WTC11 (cell line): ENCODE measurements around the gene SMARCA4. TPM values are rescaled to one million over a fixed set of nuclear protein-coding genes. Genes with fewer than 3 reads are reported as not detected.

Source experiments
- ATAC-seq: fragments of 200-7000 bp; cut with Tn5 transposase; 2 replicates; pipeline ENCODE4 v1.10.0; 2021; ENCODE audit warnings: mild to moderate bottlenecking, moderate library complexity
- CTCF ChIA-PET: fragments of 300-600 bp; sonication (Branson Sonifier 250); formaldehyde crosslinking; loops from one replicate; lab custom pipeline; 2021; ENCODE audit warnings: antibody characterized with exemption; lab: Charles Lee
- POLR2A ChIA-PET: fragments of 350-600 bp; sonication (Branson Sonifier 250); formaldehyde crosslinking; loops from one replicate; lab custom pipeline; 2021; ENCODE audit warnings: antibody characterized with exemption; lab: Charles Lee
- DNase-seq: peaks from one replicate; pipeline ENCODE4 v3.0.0; 2021; ENCODE audit warnings: low spot score
- H3K27ac Mint-ChIP-seq: 2 replicates; pipeline ENCODE4 v1.8.0; 2021; ENCODE audit warnings: mixed read lengths
- H3K27me3 Mint-ChIP-seq: 2 replicates; pipeline ENCODE4 v1.8.0; 2021; ENCODE audit warnings: low read depth, mild to moderate bottlenecking, moderate library complexity, mixed read lengths
- H3K36me3 Mint-ChIP-seq: 2 replicates; pipeline ENCODE4 v1.8.0; 2021; ENCODE audit warnings: mixed read lengths
- H3K4me1 Mint-ChIP-seq: 2 replicates; pipeline ENCODE4 v1.8.0; 2022; ENCODE audit warnings: mixed read lengths
- H3K4me3 Mint-ChIP-seq: 2 replicates; pipeline ENCODE4 v1.8.0; 2021; ENCODE audit warnings: mild to moderate bottlenecking, moderate library complexity, mixed read lengths
- H3K9me3 Mint-ChIP-seq: 2 replicates; pipeline ENCODE4 v1.8.0; 2021; ENCODE audit warnings: mixed read lengths
- ATF1 ChIP-seq: sonication (generic); formaldehyde crosslinking; IDR thresholded peaks from 2 replicates; pipeline ENCODE4 v1.8.1; 2023; ENCODE audit warnings: mild to moderate bottlenecking, moderate library complexity, missing genetic modification reagents
- ATF2 ChIP-seq: sonication (generic); formaldehyde crosslinking; IDR thresholded peaks from 2 replicates; pipeline ENCODE4 v1.8.1; 2022; ENCODE audit warnings: low read depth, missing genetic modification reagents, borderline replicate concordance
- ATF6 ChIP-seq: sonication (generic); formaldehyde crosslinking; IDR thresholded peaks from 2 replicates; pipeline ENCODE4 v1.8.1; 2023; ENCODE audit warnings: mild to moderate bottlenecking, missing genetic modification reagents
- CBFB ChIP-seq: sonication (generic); formaldehyde crosslinking; IDR thresholded peaks from 2 replicates; pipeline ENCODE4 v1.8.1; 2022; ENCODE audit warnings: mild to moderate bottlenecking, low read depth, missing genetic modification reagents
- CDX4 ChIP-seq: fragments of 250-450 bp; sonication (Bioruptor Pico); IDR thresholded peaks from 2 replicates; pipeline ENCODE4 v1.9.0; 2021; ENCODE audit warnings: moderate library complexity, mild to moderate bottlenecking, inconsistent platforms, borderline replicate concordance
- ELF4 ChIP-seq: sonication (generic); formaldehyde crosslinking; IDR thresholded peaks from 2 replicates; pipeline ENCODE4 v1.8.1; 2022; ENCODE audit warnings: low read depth, mild to moderate bottlenecking, moderate library complexity, missing genetic modification reagents
- ERG ChIP-seq: fragments of 250-450 bp; sonication (Bioruptor Pico); IDR thresholded peaks from 2 replicates; pipeline ENCODE4 v1.8.0; 2021; ENCODE audit warnings: mild to moderate bottlenecking
- ESRRA ChIP-seq: sonication (generic); formaldehyde crosslinking; IDR thresholded peaks from 2 replicates; pipeline ENCODE4 v1.8.1; 2022; ENCODE audit warnings: mild to moderate bottlenecking, missing genetic modification reagents, borderline replicate concordance
- FOXP1 ChIP-seq: sonication (generic); formaldehyde crosslinking; IDR thresholded peaks from 2 replicates; pipeline ENCODE4 v1.8.0; 2022; ENCODE audit warnings: missing genetic modification reagents, mild to moderate bottlenecking, moderate library complexity, borderline replicate concordance
- JAZF1 ChIP-seq: fragments of 250-450 bp; sonication (Bioruptor Pico); IDR thresholded peaks from 2 replicates; pipeline ENCODE4 v1.9.0; 2021; ENCODE audit warnings: moderate library complexity, mild to moderate bottlenecking, inconsistent platforms
- RELA ChIP-seq: sonication (generic); formaldehyde crosslinking; IDR thresholded peaks from 2 replicates; pipeline ENCODE4 v1.8.1; 2022; ENCODE audit warnings: missing genetic modification reagents, mild to moderate bottlenecking, borderline replicate concordance
- SMAD3 ChIP-seq: sonication (generic); formaldehyde crosslinking; IDR thresholded peaks from 2 replicates; pipeline ENCODE4 v1.8.0; 2022; ENCODE audit warnings: missing genetic modification reagents, mild to moderate bottlenecking, borderline replicate concordance
- ZMAT4 ChIP-seq: fragments of 250-450 bp; sonication (Bioruptor Pico); IDR thresholded peaks from 2 replicates; pipeline ENCODE4 v1.9.0; 2021; ENCODE audit warnings: mild to moderate bottlenecking
- ZNF138 ChIP-seq: sonication (generic); formaldehyde crosslinking; conservative IDR thresholded peaks from 2 replicates; pipeline ENCODE4 v1.8.1; 2022; ENCODE audit warnings: mild to moderate bottlenecking, moderate library complexity, missing genetic modification reagents
- ZNF396 ChIP-seq: fragments of 250-450 bp; sonication (Bioruptor Pico); IDR thresholded peaks from 2 replicates; pipeline ENCODE4 v1.8.0; 2021; ENCODE audit warnings: mild to moderate bottlenecking, moderate library complexity, borderline replicate concordance
- ZNF423 ChIP-seq: fragments of 250-450 bp; sonication (Bioruptor Pico); IDR thresholded peaks from 2 replicates; pipeline ENCODE4 v2.1.2; 2022; ENCODE audit warnings: mild to moderate bottlenecking, moderate library complexity
- ZNF425 ChIP-seq: fragments of 250-450 bp; sonication (Bioruptor Pico); conservative IDR thresholded peaks from 2 replicates; pipeline ENCODE4 v1.9.0; 2021; ENCODE audit warnings: mild to moderate bottlenecking
- total RNA-seq: library from RNA; stranded (reverse); gene quantifications from 3 replicates; pipeline ENCODE4 v1.2.3, GENCODE V29; 2021

The SMARCA4 gene
- total RNA-seq, 1 experiment from 2014 or later, result 295 TPM

GRCh38 chr19:10921910-10922637 is 38.8 kb upstream of the SMARCA4 start:
- CTCF ChIA-PET, result interaction anchor here (0.6 to 1.8 kb wide), 4 partner anchors 20 to 51 kb away, joined by 3 to 9 read pairs (median 4); no protein-coding TSS in a partner anchor

GRCh38 chr19:10922638-10923014 is 38.2 kb upstream of the SMARCA4 start:
- ATAC-seq (no peak), DNase-seq (no peak)
- POLR2A ChIA-PET, result no interaction called here
- no peaks in the 10 kb centered on the region for H3K9me3 Mint-ChIP-seq
- CTCF ChIA-PET, result interaction anchor here (0.6 to 1.8 kb wide), 4 partner anchors 19 to 52 kb away, joined by 3 to 9 read pairs (median 4); no protein-coding TSS in a partner anchor
- peak overlapping the region; percentile 55 for H3K27ac Mint-ChIP-seq
- H3K4me1 Mint-ChIP-seq, result 0 out of 2 replicates have a peak, but pooled peaks cover 3% of the 10 kb centered on the region
- no peak overlapping the region for H3K4me3 Mint-ChIP-seq
- H3K27me3 Mint-ChIP-seq, result no peaks in the 10 kb centered on the region
- no peak for TF ChIP-seq FOXP1 (CRISPR knock-in tag)
- TF ChIP-seq ZNF425 (CRISPR knock-in tag), result no peak
- no peak for TF ChIP-seq CBFB (CRISPR knock-in tag)
- no peak for TF ChIP-seq ERG (CRISPR knock-in tag)
- no peak for TF ChIP-seq CDX4 (CRISPR knock-in tag)
- no peak for TF ChIP-seq ESRRA (CRISPR knock-in tag)
- TF ChIP-seq SMAD3 (CRISPR knock-in tag), result no peak
- TF ChIP-seq ELF4 (CRISPR knock-in tag), result no peak
- TF ChIP-seq, all 79 proteins: peak for 0
- H3K36me3 Mint-ChIP-seq, result peaks cover 14% of the 10 kb centered on the region

More at GRCh38 chr19:10921910-10922637, 38.8 kb upstream of the SMARCA4 start:
- Mint-ChIP-seq H3K27me3 (no peaks in the 10 kb centered on the region), H3K36me3 (peaks cover 14% of the 10 kb centered on the region), H3K4me1 (no peaks in the 10 kb centered on the region), H3K9me3 (no peaks in the 10 kb centered on the region), H3K27ac (peak overlapping the region; percentile 55), H3K4me3 (no peak overlapping the region)
- POLR2A ChIA-PET, result no interaction called here
- TF ChIP-seq RELA (CRISPR knock-in tag) (no peak), ATF1 (CRISPR knock-in tag) (no peak), ZNF138 (no peak), SMAD3 (CRISPR knock-in tag) (no peak), ZNF423 (CRISPR knock-in tag) (no peak), ZMAT4 (CRISPR knock-in tag) (no peak), FOXP1 (CRISPR knock-in tag) (no peak), JAZF1 (CRISPR knock-in tag) (no peak), ATF2 (no peak), ATF6 (CRISPR knock-in tag) (no peak), ZNF396 (CRISPR knock-in tag) (no peak)
- DNase-seq, result no peak
- ATAC-seq, result peak; percentile 15; the same call in 1 of the 2 replicates
